Naive thymus-derived CD8-positive, alpha-beta T cell (primary cell): ENCODE measurements around the gene DNAJC12. TPM values are rescaled to one million over a fixed set of nuclear protein-coding genes. Genes with fewer than 3 reads are reported as not detected.
"Not testable (repeated sequence)": the region's sequence is repeated elsewhere in the genome, so short reads cannot be mapped to it uniquely, and the experiment has no call there.

Source experiments
- ATAC-seq, 2 donors: fragments of 150-1000 bp; cut with Tn5 transposase in 1 of 2; sonication (Bioruptor Pico), chemical (Tn5 transposase) in 1 of 2; 1 replicate in 1 of 2; 2 replicates in 1 of 2; pipeline ENCODE4 v1.10.0; 2021; ENCODE audit warnings: mild to moderate bottlenecking in 2 of 2, moderate library complexity in 2 of 2
- POLR2A ChIA-PET: fragments of 350-600 bp; sonication (Branson Sonifier 250); formaldehyde crosslinking; loops from one replicate; lab custom pipeline; 2021; ENCODE audit warnings: antibody characterized with exemption; lab: Charles Lee
- DNase-seq, 10 donors: peaks; one replicate each; pipeline versions ENCODE4 v3.0.0 to v3.0.0-alpha.2; 2020 to 2022
- H3K27ac Mint-ChIP-seq, 10 donors: one replicate each; pipeline ENCODE4 v1.8.0; 2020 to 2022; ENCODE audit warnings: mild to moderate bottlenecking in 10 of 10, mixed read lengths in 10 of 10, moderate library complexity in 4 of 10, inconsistent platforms in 1 of 10
- H3K27me3 Mint-ChIP-seq, 5 donors: one replicate each; pipeline ENCODE4 v1.8.0; 2021 to 2022; ENCODE audit warnings: mixed read lengths in 5 of 5
- H3K36me3 Mint-ChIP-seq, 3 donors: one replicate each; pipeline ENCODE4 v1.8.0; 2020 to 2022; ENCODE audit warnings: mixed read lengths in 3 of 3, mild to moderate bottlenecking in 2 of 3, inconsistent platforms in 1 of 3
- H3K4me1 Mint-ChIP-seq, 4 donors: one replicate each; pipeline ENCODE4 v1.8.0; 2021 to 2022; ENCODE audit warnings: mixed read lengths in 4 of 4
- H3K4me3 Mint-ChIP-seq, 10 donors: one replicate each; pipeline ENCODE4 v1.8.0; 2020 to 2022; ENCODE audit warnings: mild to moderate bottlenecking in 10 of 10, mixed read lengths in 10 of 10, moderate library complexity in 6 of 10, inconsistent platforms in 1 of 10
- H3K9me3 Mint-ChIP-seq, 9 donors: one replicate each; pipeline ENCODE4 v1.8.0; 2020 to 2022; ENCODE audit warnings: mixed read lengths in 9 of 9, mild to moderate bottlenecking in 3 of 9, inconsistent platforms in 1 of 9, moderate library complexity in 1 of 9
- polyA plus RNA-seq, 3 donors: library from polyadenylated mRNA; unstranded; fragments of 300-500 nt; fragmentation: Illumina TruSeq; gene quantifications; one replicate each; pipeline ENCODE4 v1.2.3, GENCODE V29; 2021
- total RNA-seq, 8 experiments: library from RNA in 2 of 8; stranded (reverse) in 2 of 8; gene quantifications; one replicate each; pipeline ENCODE4 v1.2.3 and lab custom pipeline; 2021 to 2026

DNAJC12 gene
- total and polyA plus RNA-seq, 5 experiments from 2014 or later = 0.30 to 1.4 TPM; not detected in 3

DNA sequence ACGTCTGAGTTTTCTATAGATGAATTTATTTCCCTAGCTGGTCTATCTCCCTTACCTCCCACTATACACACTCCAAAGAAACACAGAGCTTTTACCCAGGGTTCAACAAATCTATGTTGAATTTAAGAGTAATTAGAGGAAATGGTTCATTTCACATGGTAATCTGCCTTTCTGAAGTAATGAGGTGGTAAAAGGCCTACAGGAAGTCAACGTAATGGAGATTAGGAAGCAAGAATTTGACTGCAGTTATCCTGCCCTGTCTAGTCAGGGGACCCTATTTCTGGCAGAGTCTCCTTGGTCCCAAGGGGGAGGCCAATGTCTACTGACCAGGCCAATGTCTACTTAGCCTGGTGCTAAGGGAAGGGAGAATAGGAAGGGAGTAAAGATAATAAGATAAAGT, 25.1 kb upstream of the DNAJC12 start:
- Mint-ChIP-seq H3K4me3 (no peak overlapping the region), H3K9me3 (no peaks in the 10 kb centered on the region), H3K36me3 (no peaks in the 10 kb centered on the region), H3K27ac (no peak overlapping the region), H3K4me1 (peaks cover 0 to 2% (median 0%) of the 10 kb centered on the region in 4 donors), H3K27me3 (no peaks in the 10 kb centered on the region)
- ATAC-seq = no peak
- POLR2A ChIA-PET = no interaction called here
- no peak for DNase-seq

DNA sequence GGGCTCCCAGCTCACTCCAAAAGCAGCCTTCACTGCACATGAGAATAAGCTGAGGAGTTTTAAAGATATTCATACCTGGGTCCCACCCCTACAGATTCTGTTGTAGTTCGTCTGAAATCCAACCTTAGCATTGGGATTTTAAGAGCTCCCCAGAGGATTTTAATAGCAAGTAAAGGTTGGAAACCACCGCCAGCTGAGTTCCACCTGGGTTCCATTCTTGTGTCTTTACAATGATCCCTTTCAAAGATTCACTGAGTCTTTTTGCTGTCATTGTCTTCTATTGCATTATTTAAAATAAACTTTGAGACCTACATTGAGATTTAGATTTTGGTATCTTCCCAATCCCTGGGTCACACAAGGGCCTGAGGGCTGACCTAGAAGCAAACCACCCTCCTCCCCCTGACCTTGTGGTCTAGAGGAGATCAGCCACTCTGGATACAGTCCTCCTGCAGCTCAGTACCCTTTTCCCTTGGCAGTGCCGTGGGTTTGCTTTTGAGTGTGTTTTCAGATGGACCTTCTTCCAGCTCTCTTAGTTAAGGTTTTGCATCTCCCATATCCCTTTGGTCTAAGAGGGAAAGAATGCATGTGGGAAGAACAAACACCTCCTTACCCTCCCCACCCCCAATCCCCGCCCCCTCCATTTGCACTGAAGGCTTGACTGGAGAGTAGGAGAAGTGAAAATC, 23.9 kb upstream of the DNAJC12 start:
- DNase-seq (no peak), ATAC-seq (no peak)
- H3K27ac Mint-ChIP-seq = no peak overlapping the region
- POLR2A ChIA-PET = no interaction called here
- no peaks in the 10 kb centered on the region for H3K9me3 Mint-ChIP-seq
- no peaks in the 10 kb centered on the region for H3K36me3 Mint-ChIP-seq
- H3K27me3 Mint-ChIP-seq = no peaks in the 10 kb centered on the region
- H3K4me1 Mint-ChIP-seq = peaks cover 0 to 2% (median 0%) of the 10 kb centered on the region in 4 donors
- no peak overlapping the region for H3K4me3 Mint-ChIP-seq

DNA sequence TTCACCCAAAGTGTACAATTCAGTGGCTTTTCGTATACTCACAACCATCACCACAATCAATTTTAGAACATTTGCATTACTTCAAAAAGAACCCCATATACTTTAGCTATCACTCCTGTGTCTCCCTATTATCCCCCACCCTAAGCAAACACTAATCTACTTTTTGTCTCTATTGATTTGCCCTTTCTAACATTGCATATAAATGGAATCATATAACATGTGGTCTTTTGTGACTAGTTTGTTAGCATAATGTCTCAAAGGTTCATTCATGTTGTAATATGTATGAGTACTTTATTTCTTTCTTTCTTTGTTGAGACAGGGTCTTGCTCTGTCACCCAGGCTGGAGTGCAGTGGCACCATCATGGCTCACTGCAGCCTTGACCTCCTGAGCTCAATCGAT, 21.0 kb upstream of the DNAJC12 start:
- DNase-seq (no peak), ATAC-seq (no peak)
- Mint-ChIP-seq H3K27ac (peak overlapping the region in 1 of 10 donors; percentile 31), H3K4me1 (peaks cover 0 to 17% (median 4%) of the 10 kb centered on the region in 4 donors), H3K9me3 (no peaks in the 10 kb centered on the region), H3K4me3 (no peak overlapping the region), H3K36me3 (no peaks in the 10 kb centered on the region), H3K27me3 (no peaks in the 10 kb centered on the region)
- POLR2A ChIA-PET = interaction anchor here (1.0 kb wide), 1 partner anchor 9 kb away, joined by 3 read pairs; no protein-coding TSS in a partner anchor

DNA sequence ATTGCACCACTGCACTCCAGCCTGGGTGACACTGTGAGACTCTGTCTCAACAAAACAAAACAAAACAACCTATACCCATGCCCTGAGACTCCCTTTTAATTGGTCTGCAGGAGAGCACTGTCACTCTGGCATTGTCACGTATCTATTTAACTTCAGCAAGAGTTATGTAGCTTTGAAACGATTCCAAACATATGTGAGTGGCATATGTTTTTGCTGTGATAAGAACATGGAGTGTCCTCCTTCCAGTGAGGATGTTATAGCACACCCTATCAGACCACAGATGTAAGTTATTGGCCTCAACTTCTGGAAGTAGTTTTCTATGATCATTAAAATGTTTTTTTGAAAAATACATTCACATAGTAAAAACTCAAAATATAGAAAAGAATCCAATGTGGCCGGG, 15.5 kb upstream of the DNAJC12 start:
- peaks cover 5 to 23% (median 14%) of the 10 kb centered on the region in 4 donors for H3K4me1 Mint-ChIP-seq

DNA sequence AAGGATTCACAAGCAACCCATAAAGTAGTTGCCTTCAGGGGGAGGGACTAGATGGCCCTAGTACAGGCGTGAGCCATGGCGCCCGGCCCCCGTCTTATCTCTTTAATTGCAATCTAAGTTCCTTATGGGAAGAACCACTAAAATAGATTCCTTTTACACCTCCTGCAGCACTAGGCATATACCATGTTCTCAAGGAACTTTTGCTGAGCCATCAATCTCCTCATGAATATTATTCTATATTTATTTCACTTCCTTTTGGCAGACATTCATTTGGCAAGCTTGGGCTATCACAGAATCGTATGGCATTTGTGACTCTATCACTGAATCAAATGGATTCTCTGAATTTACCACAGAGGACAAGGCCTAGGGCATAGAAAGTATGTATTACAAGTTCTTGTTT, 14.8 kb upstream of the DNAJC12 start:
- DNase-seq = no peak
- H3K27me3 Mint-ChIP-seq = no peaks in the 10 kb centered on the region
- H3K36me3 Mint-ChIP-seq = no peaks in the 10 kb centered on the region
- H3K4me1 Mint-ChIP-seq = peaks cover 5 to 23% (median 14%) of the 10 kb centered on the region in 4 donors
- H3K4me3 Mint-ChIP-seq = peak overlapping the region in 1 of 10 donors; percentile 10
- no peak overlapping the region for H3K27ac Mint-ChIP-seq
- H3K9me3 Mint-ChIP-seq = peaks cover 0 to 2% (median 0%) of the 10 kb centered on the region in 9 donors
- no peak for ATAC-seq
- POLR2A ChIA-PET = no interaction called here

More for the DNA sequence above, 15.5 kb upstream of the DNAJC12 start:
- ATAC-seq (no peak), DNase-seq (no peak)
- Mint-ChIP-seq H3K27ac (no peak overlapping the region), H3K36me3 (no peaks in the 10 kb centered on the region), H3K27me3 (no peaks in the 10 kb centered on the region), H3K4me3 (no peak overlapping the region), H3K9me3 (peaks cover 0 to 2% (median 0%) of the 10 kb centered on the region in 9 donors)
- POLR2A ChIA-PET = no interaction called here

DNA sequence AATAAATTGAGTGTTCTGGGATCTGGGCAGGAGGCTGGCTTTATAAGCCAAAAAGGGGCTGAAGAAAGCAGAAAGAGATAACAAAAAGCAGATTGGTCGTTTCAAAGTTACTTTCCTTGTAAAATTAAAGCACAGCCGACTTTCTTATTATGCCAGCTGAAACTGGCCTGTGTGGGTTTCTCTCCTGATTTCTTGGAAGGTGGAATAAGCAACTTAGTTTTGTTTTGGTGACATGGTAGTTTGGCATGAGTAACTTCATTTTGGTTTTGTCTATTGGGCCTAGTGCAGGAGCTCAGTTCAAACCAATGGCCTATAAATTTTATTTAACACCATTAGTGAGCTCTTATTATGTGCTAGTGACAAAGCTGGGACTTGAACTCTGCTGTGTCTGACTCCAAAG, 13.2 kb upstream of the DNAJC12 start:
- Mint-ChIP-seq H3K27me3 (no peaks in the 10 kb centered on the region), H3K9me3 (peaks cover 0 to 2% (median 0%) of the 10 kb centered on the region in 9 donors), H3K4me1 (peaks cover 5 to 23% (median 14%) of the 10 kb centered on the region in 4 donors), H3K27ac (peak overlapping the region in 4 of 10 donors; percentile 6 to 49 (median 10)), H3K4me3 (peak overlapping the region in 7 of 10 donors; percentile 19 to 79 (median 39)), H3K36me3 (no peaks in the 10 kb centered on the region)
- ATAC-seq = no peak
- POLR2A ChIA-PET = interaction anchor here (3.2 kb wide), 1 partner anchor 33 kb away, joined by 32 read pairs; the partner anchor contains the start of gene SIRT1
- no peak for DNase-seq

DNA sequence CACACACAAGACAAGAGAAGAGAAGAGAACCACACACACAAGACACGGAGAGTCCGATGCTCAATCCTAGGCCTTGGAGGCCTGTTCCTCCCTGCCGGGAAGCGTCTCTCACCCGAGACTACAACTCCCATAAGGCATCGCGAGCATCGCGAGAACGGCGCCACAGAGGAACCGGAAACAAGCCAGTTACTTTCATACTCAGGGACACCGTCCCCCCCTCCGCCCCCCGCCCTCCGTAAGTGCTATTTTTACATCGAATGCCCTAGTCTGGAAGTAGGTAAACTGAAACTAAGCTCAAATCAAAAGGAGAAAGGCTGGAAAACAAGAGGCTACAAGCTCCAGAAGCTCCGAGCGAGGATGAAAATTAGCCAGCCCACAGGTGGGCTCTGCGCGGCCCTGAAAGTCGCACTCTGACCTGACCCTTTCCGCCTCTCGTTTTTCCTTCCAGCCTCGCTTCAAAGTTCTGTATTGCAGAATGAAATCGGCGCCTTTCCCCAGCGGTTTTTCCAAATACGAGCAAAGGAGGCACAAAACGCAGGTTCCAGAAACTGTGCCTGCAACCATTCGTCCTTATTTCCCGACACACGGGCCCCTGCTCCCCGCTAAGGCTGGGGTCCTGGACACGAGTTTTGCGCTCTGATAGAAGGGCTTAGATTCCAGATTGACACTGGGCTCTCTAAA, 11.5 kb upstream of the DNAJC12 start:
- POLR2A ChIA-PET = interaction anchor here (0.6 to 3.2 kb wide), 10 partner anchors 10 to 483 kb away, joined by 3 to 32 read pairs (median 3); partner anchors contain the start of genes DNAJC12, HNRNPH3, PBLD and SIRT1
- Mint-ChIP-seq H3K36me3 (no peaks in the 10 kb centered on the region), H3K4me3 (peak overlapping the region; percentile 85 to 99 (median 96)), H3K27ac (peak overlapping the region; percentile 86 to 100 (median 98)), H3K27me3 (peaks cover 0 to 1% (median 0%) of the 10 kb centered on the region in 5 donors), H3K9me3 (peaks cover 0 to 2% (median 0%) of the 10 kb centered on the region in 9 donors), H3K4me1 (peaks cover 2 to 12% (median 8%) of the 10 kb centered on the region in 4 donors)
- DNase-seq = peak; percentile 83 to 96 (median 90)
- peak; percentile 98 to 99 for ATAC-seq

DNA sequence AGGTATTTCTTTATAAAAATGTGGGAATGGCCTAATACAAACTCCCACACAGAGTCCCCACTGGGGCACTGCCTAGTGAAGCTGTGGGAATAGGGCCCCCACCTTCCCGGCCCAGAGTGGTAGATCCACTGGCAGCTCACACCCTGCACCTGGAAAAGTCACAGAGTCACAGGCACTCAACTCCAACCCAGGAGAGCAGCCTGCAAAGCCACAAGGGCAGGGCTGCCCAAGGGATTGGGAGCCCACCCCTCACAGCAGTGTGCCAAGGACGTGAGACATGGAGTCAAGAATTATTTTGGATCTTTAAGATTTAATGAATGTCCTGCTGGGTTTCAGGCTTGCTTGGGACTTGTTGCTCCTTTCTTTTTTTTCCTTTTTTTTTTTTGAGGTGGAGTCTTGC, 5.3 kb upstream of the DNAJC12 start:
- Mint-ChIP-seq H3K9me3 (peaks cover 0 to 14% (median 6%) of the 10 kb centered on the region in 9 donors), H3K4me3 (no peak overlapping the region), H3K4me1 (no peaks in the 10 kb centered on the region), H3K27ac (no peak overlapping the region), H3K36me3 (peaks cover 0 to 8% (median 0%) of the 10 kb centered on the region in 3 donors), H3K27me3 (peaks cover 0 to 3% (median 0%) of the 10 kb centered on the region in 5 donors)
- no peak for ATAC-seq
- DNase-seq = no peak
- POLR2A ChIA-PET = no interaction called here

DNA sequence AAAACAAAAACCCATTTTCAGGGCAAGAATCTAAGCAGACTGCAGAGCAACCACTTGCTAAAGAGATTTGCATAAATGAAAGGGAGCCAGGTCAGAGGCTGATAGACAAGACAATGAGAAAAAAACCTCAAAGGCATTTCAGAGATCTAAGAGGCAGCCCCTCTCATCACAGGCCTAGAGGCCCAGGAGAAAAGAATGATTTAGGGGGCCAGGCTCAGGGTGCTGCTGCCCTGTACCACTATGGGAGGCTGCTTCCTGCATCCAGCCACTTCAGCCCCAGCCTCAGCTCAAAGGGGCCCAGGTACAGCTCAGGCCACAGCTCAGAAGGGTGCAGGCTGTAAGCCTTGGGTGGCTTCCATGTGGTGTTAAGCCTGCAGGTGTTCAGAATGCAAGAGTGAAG, 3.7 kb upstream of the DNAJC12 start:
- POLR2A ChIA-PET = no interaction called here
- Mint-ChIP-seq H3K4me1 (peaks cover 0 to 6% (median 1%) of the 10 kb centered on the region in 4 donors), H3K4me3 (no peak overlapping the region), H3K27ac (no peak overlapping the region), H3K27me3 (peaks cover 0 to 3% (median 0%) of the 10 kb centered on the region in 5 donors), H3K9me3 (peaks cover 0 to 14% (median 6%) of the 10 kb centered on the region in 9 donors), H3K36me3 (peaks cover 0 to 8% (median 0%) of the 10 kb centered on the region in 3 donors)
- ATAC-seq = no peak
- no peak for DNase-seq

DNA sequence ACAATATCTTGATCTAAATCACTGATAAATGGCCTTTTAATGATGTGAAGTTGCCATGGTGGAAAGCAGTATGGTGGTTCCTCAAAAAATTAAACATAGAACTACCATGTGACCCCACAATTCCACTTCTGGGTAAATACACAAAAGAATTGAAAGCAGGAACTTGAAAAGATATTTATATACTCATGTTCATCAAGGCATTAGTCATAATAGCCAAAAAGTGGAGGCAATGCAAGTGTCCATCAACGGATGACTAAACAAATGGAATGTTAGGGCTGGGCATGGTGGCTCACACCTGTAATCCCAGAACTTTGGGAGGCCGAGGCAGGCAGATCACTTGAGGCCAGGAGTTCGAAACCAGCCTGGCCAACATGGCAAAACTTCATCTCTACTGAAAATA, 2.0 kb upstream of the DNAJC12 start:
- ATAC-seq (no peak), DNase-seq (no peak)
- H3K4me3 Mint-ChIP-seq = no peak overlapping the region
- H3K27ac Mint-ChIP-seq = no peak overlapping the region
- peaks cover 0 to 14% (median 6%) of the 10 kb centered on the region in 9 donors for H3K9me3 Mint-ChIP-seq
- peaks cover 0 to 8% (median 0%) of the 10 kb centered on the region in 3 donors for H3K36me3 Mint-ChIP-seq
- peaks cover 0 to 6% (median 1%) of the 10 kb centered on the region in 4 donors for H3K4me1 Mint-ChIP-seq
- POLR2A ChIA-PET = no interaction called here
- peaks cover 0 to 3% (median 0%) of the 10 kb centered on the region in 5 donors for H3K27me3 Mint-ChIP-seq

DNA sequence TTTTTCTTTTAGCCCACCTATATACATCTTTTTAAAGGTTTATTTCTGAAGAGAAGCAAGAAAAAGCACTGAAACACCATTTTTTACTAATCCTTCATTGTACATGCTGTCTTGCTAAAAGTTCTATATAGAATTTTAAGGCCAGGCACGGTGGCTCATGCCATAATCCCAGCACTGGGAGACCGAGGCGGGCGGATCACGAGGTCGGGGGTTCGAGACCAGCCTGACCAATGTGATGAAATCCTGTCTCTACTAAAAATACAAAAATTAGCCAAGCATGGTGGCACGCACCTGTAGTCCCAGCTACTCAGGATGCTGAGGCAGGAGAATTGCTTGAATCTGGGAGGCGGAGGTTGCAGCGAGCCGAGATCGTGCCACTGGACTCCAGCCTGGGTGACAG, 1.5 kb upstream of the DNAJC12 start:
- H3K4me1 Mint-ChIP-seq, H3K36me3 Mint-ChIP-seq, DNase-seq, H3K4me3 Mint-ChIP-seq, ATAC-seq, H3K27ac Mint-ChIP-seq, H3K27me3 Mint-ChIP-seq, POLR2A ChIA-PET: not testable (repeated sequence)
- H3K9me3 Mint-ChIP-seq = peaks cover 0 to 14% (median 6%) of the 10 kb centered on the region in 9 donors

DNA sequence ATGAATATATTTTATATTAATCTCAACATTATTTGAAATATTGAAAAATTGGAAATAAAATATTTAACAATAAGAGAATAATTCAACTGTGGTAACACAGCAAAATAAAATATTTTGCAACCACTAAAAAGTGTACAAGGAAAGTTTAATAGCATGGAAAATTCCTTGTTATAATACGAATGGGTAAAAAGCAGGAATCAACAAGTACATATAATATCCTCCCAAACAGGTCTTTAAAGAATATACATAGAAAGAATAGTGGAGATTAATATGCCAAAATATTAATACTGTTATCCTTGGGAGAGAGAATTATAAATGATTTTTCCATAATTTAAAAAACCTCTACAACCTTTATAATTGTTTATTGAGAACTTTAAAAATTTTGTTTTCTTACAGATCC, 1.0 kb downstream of the DNAJC12 start:
- Mint-ChIP-seq H3K4me1 (peaks cover 0 to 6% (median 1%) of the 10 kb centered on the region in 4 donors), H3K27ac (no peak overlapping the region), H3K9me3 (peaks cover 0 to 10% (median 6%) of the 10 kb centered on the region in 9 donors), H3K4me3 (no peak overlapping the region), H3K36me3 (peaks cover 0 to 5% (median 0%) of the 10 kb centered on the region in 3 donors), H3K27me3 (no peaks in the 10 kb centered on the region)
- no peak for ATAC-seq
- no peak for DNase-seq
- POLR2A ChIA-PET = interaction anchor here (2.0 to 2.3 kb wide), 2 partner anchors 11 to 13 kb away, joined by 5 to 6 read pairs; no protein-coding TSS in a partner anchor
